ENCODE measurements around the gene NTM.

Gene NTM

GRCh38 chr11:131397675-131398074 lies 27.3 kb downstream of the NTM start:
- Histone ChIP-seq H3K4me3 (ENCODE audit: low read depth, low read length, poor library complexity, severe bottlenecking) (no peak overlapping the region), H3K9me2 (ENCODE audit: low read depth, low read length) (no peaks in the 10 kb centered on the region), H3K27me3 (ENCODE audit: insufficient read depth, low read length) (no peaks in the 10 kb centered on the region), H2AFZ (ENCODE audit: low read length) (no peak overlapping the region), H3K27ac (ENCODE audit: low read depth, low read length, poor library complexity, severe bottlenecking) (no peak overlapping the region), H3K4me1 (ENCODE audit: insufficient read depth, low read length, severe bottlenecking) (no peaks in the 10 kb centered on the region), H3K4me2 (ENCODE audit: low read length) (no peak overlapping the region), H3F3A (ENCODE audit: insufficient read depth, low read length) (no peaks in the 10 kb centered on the region), H3K36me3 (ENCODE audit: insufficient read depth, low read length) (no peaks in the 10 kb centered on the region), H3K9me3 (ENCODE audit: low read length) (no peaks in the 10 kb centered on the region), H4K20me1 (ENCODE audit: insufficient read depth, low read length) (no peaks in the 10 kb centered on the region), H3K9ac (ENCODE audit: low read length) (no peak overlapping the region), H3K79me2 (ENCODE audit: insufficient read depth, low read length) (no peaks in the 10 kb centered on the region)
- TF ChIP-seq EZH2 (IDR thresholded peaks at IDR 0.05; ENCODE audit: borderline replicate concordance, low read length) (no peak), CTCF (IDR thresholded peaks at IDR 0.05; ENCODE audit: low read length) (no peak)

DNA sequence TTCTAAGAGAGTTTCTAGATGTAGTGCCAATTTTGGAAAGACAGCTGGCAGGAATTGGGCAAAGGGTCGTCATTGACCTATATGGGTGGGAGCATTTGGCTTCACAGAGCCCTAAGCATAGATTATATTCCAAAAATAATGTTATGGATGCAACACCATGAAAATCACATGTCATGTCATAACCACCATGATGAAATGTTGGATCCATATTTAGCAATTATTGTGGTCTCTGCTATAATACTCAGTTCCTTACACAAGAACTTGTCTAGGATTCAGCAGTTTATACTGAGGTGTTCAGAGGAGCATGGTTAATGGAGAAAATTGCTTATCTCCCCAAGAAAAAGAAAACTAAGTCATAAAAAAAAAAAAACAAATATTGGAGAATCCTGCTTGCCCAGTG lies 31.6 kb downstream of the NTM start:
- no peaks in the 10 kb centered on the region for H3K9me3 ChIP-seq (ENCODE audit: low read length)
- H4K20me1 ChIP-seq (ENCODE audit: insufficient read depth, low read length) = no peaks in the 10 kb centered on the region
- H3K27ac ChIP-seq (ENCODE audit: low read depth, low read length, poor library complexity, severe bottlenecking) = no peak overlapping the region
- no peaks in the 10 kb centered on the region for H3K9me2 ChIP-seq (ENCODE audit: low read depth, low read length)
- H3K9ac ChIP-seq (ENCODE audit: low read length) = no peak overlapping the region
- no peaks in the 10 kb centered on the region for H3K79me2 ChIP-seq (ENCODE audit: insufficient read depth, low read length)
- H3K4me3 ChIP-seq (ENCODE audit: low read depth, low read length, poor library complexity, severe bottlenecking) = no peak overlapping the region
- H3K27me3 ChIP-seq (ENCODE audit: insufficient read depth, low read length) = no peaks in the 10 kb centered on the region
- H3K36me3 ChIP-seq (ENCODE audit: insufficient read depth, low read length) = no peaks in the 10 kb centered on the region
- no peaks in the 10 kb centered on the region for H3K4me1 ChIP-seq (ENCODE audit: insufficient read depth, low read length, severe bottlenecking)
- no peak for TF ChIP-seq EZH2 (IDR thresholded peaks at IDR 0.05; ENCODE audit: borderline replicate concordance, low read length)
- no peak for TF ChIP-seq CTCF (IDR thresholded peaks at IDR 0.05; ENCODE audit: low read length)
- no peak overlapping the region for H2AFZ ChIP-seq (ENCODE audit: low read length)
- H3F3A ChIP-seq (ENCODE audit: insufficient read depth, low read length) = no peaks in the 10 kb centered on the region
- H3K4me2 ChIP-seq (ENCODE audit: low read length) = no peak overlapping the region

DNA sequence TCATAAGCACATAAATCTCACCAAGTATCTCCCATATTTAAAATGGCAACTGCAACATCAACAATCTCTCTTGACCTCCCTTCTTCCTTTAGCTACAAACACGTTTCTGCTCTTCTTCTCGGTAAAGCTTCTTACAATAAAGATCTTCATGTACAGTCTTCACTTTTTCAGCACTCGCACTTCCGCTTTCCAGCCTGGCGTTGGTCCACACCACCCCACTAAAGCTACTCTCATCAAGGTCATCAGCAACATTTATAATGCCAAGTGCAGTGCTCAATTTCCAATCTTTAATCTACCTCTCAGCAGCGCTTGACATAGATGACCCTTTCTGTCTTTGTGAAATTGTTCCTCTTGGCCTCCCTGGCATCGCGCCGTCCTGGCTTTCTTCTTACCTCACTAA lies 33.6 kb downstream of the NTM start:
- H3K4me2 ChIP-seq (ENCODE audit: low read length) = no peak overlapping the region
- no peaks in the 10 kb centered on the region for H3K9me2 ChIP-seq (ENCODE audit: low read depth, low read length)
- no peak overlapping the region for H3K9ac ChIP-seq (ENCODE audit: low read length)
- H3K9me3 ChIP-seq (ENCODE audit: low read length) = no peaks in the 10 kb centered on the region
- no peaks in the 10 kb centered on the region for H3K27me3 ChIP-seq (ENCODE audit: insufficient read depth, low read length)
- no peak overlapping the region for H3K27ac ChIP-seq (ENCODE audit: low read depth, low read length, poor library complexity, severe bottlenecking)
- H3K79me2 ChIP-seq (ENCODE audit: insufficient read depth, low read length) = no peaks in the 10 kb centered on the region
- H3K4me3 ChIP-seq (ENCODE audit: low read depth, low read length, poor library complexity, severe bottlenecking) = no peak overlapping the region
- TF ChIP-seq CTCF (IDR thresholded peaks at IDR 0.05; ENCODE audit: low read length) (no peak), EZH2 (IDR thresholded peaks at IDR 0.05; ENCODE audit: borderline replicate concordance, low read length) (no peak)
- no peaks in the 10 kb centered on the region for H3K36me3 ChIP-seq (ENCODE audit: insufficient read depth, low read length)
- no peak overlapping the region for H2AFZ ChIP-seq (ENCODE audit: low read length)
- H3F3A ChIP-seq (ENCODE audit: insufficient read depth, low read length) = no peaks in the 10 kb centered on the region
- no peaks in the 10 kb centered on the region for H3K4me1 ChIP-seq (ENCODE audit: insufficient read depth, low read length, severe bottlenecking)
- no peaks in the 10 kb centered on the region for H4K20me1 ChIP-seq (ENCODE audit: insufficient read depth, low read length)

Measured in OCI-LY1 (cell line).